22Rv1 (cell line): ENCODE measurements around the gene FAM209B.
"Not testable (repeated sequence)": the region's sequence is repeated elsewhere in the genome, so short reads cannot be mapped to it uniquely, and the experiment has no call there.

Experiments
- H3K27ac ChIP-seq: fragments of 450-650 bp; 2 replicates; pipeline ENCODE4 v1.5.1; 2017
- CTCF ChIP-seq: fragments of 450-650 bp; IDR thresholded peaks from 2 replicates; pipeline ENCODE4 v1.5.1; 2017; ENCODE audit warnings: mild to moderate bottlenecking
- ZFX ChIP-seq: fragments of 450-650 bp; IDR thresholded peaks from 2 replicates; pipeline ENCODE4 v1.6.1; 2017; ENCODE audit warnings: antibody characterized with exemption, borderline replicate concordance

Gene FAM209B

DNA sequence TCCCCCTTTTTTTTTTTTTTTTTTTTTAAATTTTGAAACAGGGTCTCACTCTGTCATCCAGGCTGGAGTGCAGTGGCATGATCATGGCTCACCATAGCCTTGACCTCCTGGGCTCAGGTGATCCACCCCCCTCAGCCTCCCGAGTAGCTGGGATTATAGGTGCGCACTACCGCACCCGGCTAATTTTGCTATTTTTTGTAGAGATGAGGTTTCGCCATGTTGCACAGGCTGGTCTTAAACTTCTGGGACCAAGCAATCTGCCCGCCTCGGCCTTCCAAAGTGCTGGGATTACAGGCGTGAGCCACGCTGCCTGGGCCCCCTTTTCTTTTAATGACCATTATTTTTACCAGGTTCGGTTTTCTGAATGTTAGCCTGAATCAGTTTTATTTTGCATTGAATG lies 13.5 kb upstream of the FAM209B start:
- no peak for TF ChIP-seq ZFX
- TF ChIP-seq CTCF: no peak
- no peak overlapping the region for H3K27ac ChIP-seq

GRCh38 chr20:56520180-56520579 lies 12.9 kb upstream of the FAM209B start:
- TF ChIP-seq CTCF (no peak), ZFX (no peak)
- H3K27ac ChIP-seq: no peak overlapping the region

DNA sequence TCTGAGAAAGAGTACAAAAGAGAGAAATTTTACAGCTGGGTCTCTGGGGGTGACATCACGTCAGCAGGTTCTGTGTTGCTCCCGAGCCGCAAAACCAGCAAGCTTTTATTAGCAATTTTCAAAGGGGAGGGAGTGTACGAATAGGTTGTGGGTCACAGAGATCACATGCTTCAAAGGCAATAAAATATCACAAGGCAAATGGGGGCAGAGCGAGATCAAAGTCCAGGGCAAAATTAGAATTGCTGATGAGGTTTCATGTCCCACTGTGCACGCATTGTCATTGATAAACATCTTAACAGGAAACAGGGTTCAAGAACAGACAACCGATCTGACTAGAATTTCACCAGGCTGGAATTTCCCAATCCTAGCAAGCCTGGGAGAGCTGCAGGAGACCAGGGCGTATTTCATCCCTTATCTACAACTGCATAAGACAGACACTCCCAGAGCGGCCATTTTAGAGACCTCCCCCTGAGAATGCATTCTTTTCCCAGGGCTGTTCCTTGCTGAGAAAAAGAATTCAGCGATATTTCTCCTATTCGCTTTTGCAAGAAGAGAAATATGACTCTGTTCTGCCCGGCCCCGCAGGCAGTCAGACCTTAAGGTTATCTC lies 12.2 kb upstream of the FAM209B start:
- not testable (repeated sequence) for H3K27ac ChIP-seq

DNA sequence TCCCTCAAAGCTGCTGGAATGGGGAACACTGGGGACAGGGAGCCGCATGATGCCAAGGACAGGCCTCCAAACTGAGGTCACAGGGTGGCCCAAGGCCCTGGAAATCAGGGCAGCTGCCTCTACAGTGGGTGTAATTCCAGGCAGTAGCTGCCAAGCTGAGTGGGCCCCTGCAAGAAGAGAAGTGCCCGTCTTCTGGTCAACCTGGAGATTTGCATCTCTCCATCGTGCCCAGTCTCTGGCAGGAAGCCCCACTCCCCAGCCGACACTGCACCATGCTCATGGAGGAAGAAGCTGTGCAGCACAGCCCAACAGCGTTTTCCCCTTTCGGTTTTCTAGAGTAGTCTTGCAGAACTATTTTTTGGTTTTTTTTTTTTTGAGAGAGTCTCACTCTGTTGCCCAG lies 10.7 kb upstream of the FAM209B start:
- no peak for TF ChIP-seq ZFX
- TF ChIP-seq CTCF: no peak

DNA sequence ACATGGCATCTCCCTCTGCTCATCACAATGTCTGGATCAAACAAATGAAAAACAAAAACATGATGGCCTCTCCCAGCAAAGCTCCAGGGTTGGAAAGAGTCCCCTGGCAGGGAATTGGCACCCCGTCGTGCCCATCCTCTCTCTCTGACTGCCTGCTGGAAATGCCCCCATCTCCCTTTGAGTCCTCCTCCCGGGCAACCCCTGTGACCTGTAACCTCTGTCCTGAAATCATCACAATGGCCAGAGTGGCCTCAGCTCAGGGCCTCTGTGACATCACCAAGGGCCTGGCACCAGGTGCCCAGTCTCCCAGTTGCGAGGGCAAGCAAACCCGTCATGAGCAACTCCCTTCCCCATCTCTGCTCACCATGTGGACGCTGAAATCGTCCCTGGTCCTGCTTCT lies 8.6 kb upstream of the FAM209B start, which contains the start of gene FAM209A:
Gene FAM209A (plus strand): TSS at position 301 of the 400 bp plus-strand sequence. CDS start 65 bp downstream, at position 366.
- not testable (repeated sequence) for H3K27ac ChIP-seq

More for the DNA sequence above, 10.7 kb upstream of the FAM209B start:
- no peak overlapping the region for H3K27ac ChIP-seq

DNA sequence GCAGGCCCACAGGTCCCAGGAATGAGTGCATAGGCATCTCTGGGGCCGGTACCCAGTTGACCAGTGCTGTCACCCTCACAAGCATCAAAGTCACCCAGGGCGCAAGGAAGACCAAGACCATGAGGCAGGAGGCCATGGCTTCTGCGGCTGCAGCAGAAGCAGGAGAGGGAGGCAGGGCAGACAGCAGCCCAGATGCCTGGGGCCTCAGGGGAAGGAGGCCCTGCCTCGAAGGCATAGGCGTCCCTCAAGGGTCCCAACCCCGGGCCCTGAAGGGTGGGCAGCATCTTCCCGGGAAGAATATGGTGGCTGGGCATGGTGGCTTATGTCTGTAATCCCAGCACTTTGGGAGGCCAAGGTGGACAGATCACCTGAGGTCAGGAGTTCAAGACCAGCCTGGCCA lies 5.5 kb upstream of the FAM209B start:
- no peak overlapping the region for H3K27ac ChIP-seq
- TF ChIP-seq CTCF (no peak), ZFX (no peak)

- TF ChIP-seq ZFX: no peak
- no peak for TF ChIP-seq CTCF
- no peak overlapping the region for H3K27ac ChIP-seq
Measured at GRCh38 chr20:56537997-56538396, 5.0 kb downstream of the FAM209B start.

DNA sequence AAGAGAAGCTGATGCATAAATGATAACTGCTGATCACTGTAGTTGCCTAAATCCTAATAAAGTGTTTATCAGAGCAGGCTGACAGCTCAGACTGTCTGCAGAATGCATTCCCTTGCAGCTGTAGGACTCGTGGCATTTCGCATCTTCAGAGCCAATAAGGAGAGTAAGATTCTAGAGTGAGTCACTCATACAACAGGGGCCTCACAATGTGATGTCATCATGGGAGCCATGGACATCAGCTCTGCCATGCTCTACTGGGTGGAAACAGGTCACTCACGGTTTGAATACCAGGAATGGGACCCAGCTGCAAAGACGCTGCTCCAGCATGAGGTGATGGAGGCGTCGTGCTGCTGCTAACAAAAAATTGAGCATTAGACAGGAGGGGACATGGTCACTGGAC lies 7.4 kb downstream of the FAM209B start:
- no peak for TF ChIP-seq ZFX
- TF ChIP-seq CTCF: no peak
- no peak overlapping the region for H3K27ac ChIP-seq
